Endothelial cell of umbilical vein (primary cell): ENCODE data around the gene CAV1. TPM values are rescaled to one million over a fixed set of nuclear protein-coding genes. Genes with fewer than 3 reads are reported as not detected.

Source experiments
- BruUV-seq: library from RNA; stranded (reverse); fragments of 400-500 nt; replicated peaks from 2 replicates; lab custom pipeline; 2021; lab: Mats Ljungman, UMichigan
- CTCF ChIA-PET: fragments of 300-600, 350-600 bp; sonication (Branson Sonifier 250); formaldehyde crosslinking; loops from one replicate; lab custom pipeline; 2021; ENCODE audit warnings: antibody characterized with exemption, inconsistent platforms; lab: Charles Lee
- POLR2A ChIA-PET: fragments of 300-600, 350-600 bp; sonication (Branson Sonifier 250); formaldehyde crosslinking; loops from one replicate; lab custom pipeline; 2021; ENCODE audit warnings: antibody characterized with exemption, inconsistent platforms; lab: Charles Lee
- DNase-seq: peaks from one replicate; pipeline ENCODE4 v3.0.0-alpha.2; 2011; ENCODE audit warnings: low read depth, low spot score
- FAIRE-seq: peaks from 2 replicates; lab custom pipeline; 2011; peaks lifted over from hg19 to GRCh38; lab: Jason Lieb, UNC
- H2AFZ ChIP-seq: 2 replicates; pipeline ENCODE4 v1.6.0; 2012; ENCODE audit warnings: low read depth, low read length, control low read depth, inconsistent platforms
- H3K27ac ChIP-seq: 2 replicates; pipeline ENCODE4 v1.5.1; 2011; ENCODE audit warnings: low read depth, mild to moderate bottlenecking, control low read depth, low read length, moderate library complexity; ENCODE audit not compliant: insufficient read depth
- H3K27me3 ChIP-seq, 2 experiments: 2 replicates each; pipeline versions ENCODE4 v1.6.0 to v1.6.1; 2011; ENCODE audit warnings: low read length in 2 of 2, mixed read lengths in 1 of 2; ENCODE audit not compliant: control insufficient read depth in 2 of 2, insufficient read depth in 2 of 2
- H3K36me3 ChIP-seq, 2 experiments: 2 replicates in 1 of 2; 3 replicates in 1 of 2; pipeline ENCODE4 v1.5.1; 2011; ENCODE audit warnings: low read length in 2 of 2, mild to moderate bottlenecking in 1 of 2, moderate library complexity in 1 of 2; ENCODE audit not compliant: control insufficient read depth in 2 of 2, insufficient read depth in 2 of 2; ENCODE audit errors: extremely low read depth in 1 of 2
- H3K4me1 ChIP-seq: 3 replicates; pipeline ENCODE4 v1.5.1; 2011; ENCODE audit warnings: mild to moderate bottlenecking, low read length; ENCODE audit not compliant: control insufficient read depth, insufficient read depth; ENCODE audit errors: extremely low read depth
- H3K4me2 ChIP-seq: 2 replicates; pipeline ENCODE4 v1.6.1; 2011; ENCODE audit warnings: low read length, control low read depth, mixed read lengths; ENCODE audit not compliant: insufficient read depth
- H3K4me3 ChIP-seq, 3 experiments: fragments of 200-600 bp in 1 of 3; sonication (generic), shearing (Covaris generic) in 1 of 3; replicated peaks in 1 of 3; 2 replicates each; pipeline ENCODE4 v1.5.1; 2011 to 2016; ENCODE audit warnings: control low read depth in 3 of 3, low read length in 3 of 3, mild to moderate bottlenecking in 2 of 3, inconsistent platforms in 1 of 3, low read depth in 1 of 3, moderate library complexity in 1 of 3; ENCODE audit not compliant: insufficient read depth in 1 of 3
- H3K79me2 ChIP-seq: 2 replicates; pipeline ENCODE4 v1.6.0; 2012; ENCODE audit warnings: low read length, inconsistent platforms; ENCODE audit not compliant: control insufficient read depth, insufficient read depth
- H3K9ac ChIP-seq: replicated peaks from 2 replicates; pipeline ENCODE3; 2011; ENCODE audit warnings: low read length, control low read depth; ENCODE audit not compliant: insufficient read depth; ENCODE audit errors: extremely low read depth
- H3K9me1 ChIP-seq: replicated peaks from 3 replicates; pipeline ENCODE4 v1.6.0; 2011; ENCODE audit warnings: mild to moderate bottlenecking, low read length; ENCODE audit not compliant: control insufficient read depth, insufficient read depth; ENCODE audit errors: extremely low read depth
- H3K9me3 ChIP-seq: replicated peaks from 2 replicates; pipeline ENCODE4 v1.5.1; 2012; ENCODE audit warnings: low read length, inconsistent platforms; ENCODE audit not compliant: control insufficient read depth, insufficient read depth
- H4K20me1 ChIP-seq: replicated peaks from 2 replicates; pipeline ENCODE3; 2011; ENCODE audit warnings: mild to moderate bottlenecking, low read length; ENCODE audit not compliant: control insufficient read depth, insufficient read depth; ENCODE audit errors: extremely low read depth
- CTCF ChIP-seq, 2 donors: IDR thresholded peaks; 1 replicate in 1 of 2; 2 replicates in 1 of 2; pipeline ENCODE4 v1.5.1; 2011; ENCODE audit warnings: low read length in 2 of 2, mild to moderate bottlenecking in 2 of 2, moderate library complexity in 2 of 2, control low read depth in 1 of 2, inconsistent platforms in 1 of 2, low read depth in 1 of 2; ENCODE audit not compliant: insufficient read depth in 1 of 2; ENCODE audit errors: extremely low read depth in 1 of 2
- EZH2 ChIP-seq: IDR thresholded peaks from 2 replicates; pipeline ENCODE4 v1.6.1; 2012; ENCODE audit warnings: borderline replicate concordance, low read depth, mild to moderate bottlenecking, moderate library complexity, low read length, inconsistent platforms; ENCODE audit not compliant: severe bottlenecking
- MAX ChIP-seq: IDR thresholded peaks from 2 replicates; pipeline ENCODE4 v1.6.1; 2011; ENCODE audit not compliant: insufficient read depth, insufficient read length
- POLR2A ChIP-seq: IDR thresholded peaks from 2 replicates; pipeline ENCODE4 v1.6.1; 2012; ENCODE audit warnings: low read depth, mild to moderate bottlenecking, control low read depth, low read length
- POLR2AphosphoS5 ChIP-seq: IDR thresholded peaks from 2 replicates; pipeline ENCODE4 v1.6.1; 2012; ENCODE audit warnings: low read depth, mild to moderate bottlenecking, control low read depth, low read length, moderate library complexity; ENCODE audit not compliant: insufficient read depth
- dilution Hi-C: fragments of 300-500 bp; cut with MboI; formaldehyde crosslinking; loops from one replicate; pipeline ENCODE4 v1.15.0; 2019; ENCODE audit warnings: low sequenced_read_pairs; ENCODE audit not compliant: extremely low pct_ligation_motif_present
- intact Hi-C: fragments of 100-400 bp; cut with micrococcal nuclease; formaldehyde crosslinking; loops from one replicate; pipeline ENCODE4 v1.10.0; 2022
- polyA plus RNA-seq, 4 experiments: library from polyadenylated mRNA; depleted of rRNA in 3 of 4; stranded (reverse) in 3 of 4; unstranded in 1 of 4; fragments of >200 nt; gene quantifications; 2 replicates each; pipeline versions ENCODE4 v1.2.1 to v1.2.3, GENCODE V29; 2011 to 2012; ENCODE audit warnings: missing spikeins in 1 of 4
- total RNA-seq: library from RNA; stranded (reverse); gene quantifications from 2 replicates; pipeline ENCODE4 v1.2.3, GENCODE V29; 2021

Gene CAV1
- total and polyA plus RNA-seq, 2 donors (not counting 3 experiments of a cell fraction or from before 2014, with no cell fraction given) = 1,483 to 3,129 TPM

DNA sequence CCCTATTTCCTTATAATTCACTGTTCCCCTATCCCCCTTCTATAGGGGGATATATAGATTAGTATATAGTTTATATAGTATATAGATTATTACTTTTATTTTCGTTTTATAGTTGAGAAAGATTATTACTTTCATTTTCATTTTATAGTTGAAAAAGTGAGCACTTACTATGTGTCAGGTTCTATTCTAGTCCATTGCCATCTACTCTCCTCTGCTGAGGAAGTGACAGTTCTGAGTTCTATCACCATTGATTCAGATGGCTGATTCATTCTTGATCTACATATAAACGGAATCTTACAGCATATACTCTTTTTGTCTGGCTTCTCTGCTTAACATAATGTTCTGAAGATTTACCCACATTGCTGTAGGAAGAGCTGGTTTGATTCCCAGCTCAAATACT, 46.0 kb upstream of the CAV1 start:
- dilution Hi-C loops (no loop called here), intact Hi-C loops (no loop called here)
- ChIA-PET CTCF (interaction anchor here (0.5 to 1.0 kb wide), 3 partner anchors 8 to 21 kb away, joined by 3 to 4 read pairs (median 3); partner anchors contain the start of gene CAV2), POLR2A (no interaction called here)
- H3K27ac ChIP-seq = no peak overlapping the region
- H3K9me1 ChIP-seq = no peaks in the 10 kb centered on the region
- no peaks in the 10 kb centered on the region for H3K27me3 ChIP-seq
- H3K36me3 ChIP-seq = no peaks in the 10 kb centered on the region
- TF ChIP-seq POLR2AphosphoS5 (no peak), MAX (no peak), POLR2A (no peak), EZH2 (no peak), CTCF (IDR thresholded peaks at IDR 0.05; ENCODE audit: extremely low read depth in 1 of 2, insufficient read depth in 1 of 2, low read depth in 1 of 2, low read length in 2 of 2) (no peak)
- H4K20me1 ChIP-seq = no peaks in the 10 kb centered on the region
- no TSS peak for BruUV-seq
- DNase-seq = no peak
- no peak overlapping the region for H2AFZ ChIP-seq
- no peaks in the 10 kb centered on the region for H3K9me3 ChIP-seq
- no peaks in the 10 kb centered on the region for H3K79me2 ChIP-seq
- no peaks in the 10 kb centered on the region for H3K4me1 ChIP-seq
- no peak overlapping the region for H3K4me3 ChIP-seq
- no peak overlapping the region for H3K4me2 ChIP-seq
- H3K9ac ChIP-seq = no peak overlapping the region
- FAIRE-seq = no peak
